Fibroblast of lung (primary cell): ENCODE data around the gene SC5D. TPM values are rescaled to one million over a fixed set of nuclear protein-coding genes. Genes with fewer than 3 reads are reported as not detected.

Source experiments
- DNase-seq, 2 donors: peaks; one replicate each; pipeline versions ENCODE4 v3.0.0 to v3.0.0-alpha.2; 2010; ENCODE audit warnings: low read depth in 2 of 2
- H2AFZ ChIP-seq: 2 replicates; pipeline ENCODE4 v1.5.1; 2012; ENCODE audit warnings: low read length, control low read depth, inconsistent platforms
- H3K27ac ChIP-seq: 2 replicates; pipeline ENCODE4 v1.5.1; 2011; ENCODE audit warnings: low read length, control low read depth; ENCODE audit not compliant: insufficient read depth
- H3K27me3 ChIP-seq: 2 replicates; pipeline ENCODE4 v1.5.1; 2011; ENCODE audit warnings: mild to moderate bottlenecking, low read length; ENCODE audit not compliant: control insufficient read depth, insufficient read depth
- H3K36me3 ChIP-seq: 2 replicates; pipeline ENCODE4 v1.5.1; 2011; ENCODE audit warnings: low read length; ENCODE audit not compliant: control insufficient read depth, insufficient read depth
- H3K4me1 ChIP-seq: 2 replicates; pipeline ENCODE4 v1.5.1; 2011; ENCODE audit warnings: low read length; ENCODE audit not compliant: control insufficient read depth, insufficient read depth; ENCODE audit errors: extremely low read depth
- H3K4me2 ChIP-seq: 2 replicates; pipeline ENCODE4 v1.5.1; 2011; ENCODE audit warnings: low read length, control low read depth; ENCODE audit not compliant: insufficient read depth; ENCODE audit errors: extremely low read depth
- H3K4me3 ChIP-seq, 4 experiments: fragments of 200-600 bp in 1 of 4; sonication (generic) in 1 of 4; replicated peaks in 1 of 4; 2 replicates each; pipeline ENCODE4 v1.5.1; 2011 to 2016; ENCODE audit warnings: low read length in 4 of 4, low read depth in 3 of 4, mild to moderate bottlenecking in 3 of 4, control low read depth in 2 of 4, inconsistent platforms in 1 of 4, mixed read lengths in 1 of 4; ENCODE audit not compliant: insufficient read depth in 1 of 4; ENCODE audit errors: control extremely low read depth in 1 of 4
- H3K79me2 ChIP-seq: 2 replicates; pipeline ENCODE4 v1.5.1; 2012; ENCODE audit warnings: mild to moderate bottlenecking, low read length, inconsistent platforms; ENCODE audit not compliant: control insufficient read depth, insufficient read depth
- H3K9ac ChIP-seq: 2 replicates; pipeline ENCODE4 v1.5.1; 2011; ENCODE audit warnings: mild to moderate bottlenecking, low read length, control low read depth; ENCODE audit not compliant: insufficient read depth
- H3K9me3 ChIP-seq: 2 replicates; pipeline ENCODE4 v1.5.1; 2012; ENCODE audit warnings: low read depth, low read length; ENCODE audit not compliant: control insufficient read depth, insufficient read depth
- H4K20me1 ChIP-seq: 2 replicates; pipeline ENCODE4 v1.5.1; 2011; ENCODE audit warnings: low read length; ENCODE audit not compliant: control insufficient read depth, insufficient read depth; ENCODE audit errors: extremely low read depth
- EZH2 ChIP-seq: IDR thresholded peaks from 2 replicates; pipeline ENCODE4 v1.5.1; 2012; ENCODE audit warnings: low read length, control low read depth, mild to moderate bottlenecking; ENCODE audit errors: missing control alignments
- polyA plus RNA-seq, 2 donors: library from polyadenylated mRNA; depleted of rRNA in 1 of 2; stranded (reverse) in 1 of 2; unstranded in 1 of 2; fragments of >200 nt; gene quantifications; 2 replicates each; pipeline ENCODE4 v1.2.1, GENCODE V29; 2011 to 2012; ENCODE audit warnings: missing spikeins in 1 of 2
- total RNA-seq: library from RNA; depleted of rRNA; stranded (reverse); fragments of >200 nt; gene quantifications from 2 replicates; pipeline ENCODE4 v1.2.1, GENCODE V29; 2014
- TF ChIP-seq, protein P1 (sequence below), 2 donors: IDR thresholded peaks in 1 of 2; conservative IDR thresholded peaks in 1 of 2; 1 replicate in 1 of 2; 2 replicates in 1 of 2; pipeline ENCODE4 v1.5.1; 2011 to 2012; ENCODE audit warnings: low read length in 2 of 2, control low read depth in 1 of 2, inconsistent platforms in 1 of 2, low read depth in 1 of 2, mild to moderate bottlenecking in 1 of 2

SC5D gene
- total and polyA plus RNA-seq, 2 donors (not counting 1 experiment from before 2014, with no cell fraction given), result 102 to 112 TPM

DNA sequence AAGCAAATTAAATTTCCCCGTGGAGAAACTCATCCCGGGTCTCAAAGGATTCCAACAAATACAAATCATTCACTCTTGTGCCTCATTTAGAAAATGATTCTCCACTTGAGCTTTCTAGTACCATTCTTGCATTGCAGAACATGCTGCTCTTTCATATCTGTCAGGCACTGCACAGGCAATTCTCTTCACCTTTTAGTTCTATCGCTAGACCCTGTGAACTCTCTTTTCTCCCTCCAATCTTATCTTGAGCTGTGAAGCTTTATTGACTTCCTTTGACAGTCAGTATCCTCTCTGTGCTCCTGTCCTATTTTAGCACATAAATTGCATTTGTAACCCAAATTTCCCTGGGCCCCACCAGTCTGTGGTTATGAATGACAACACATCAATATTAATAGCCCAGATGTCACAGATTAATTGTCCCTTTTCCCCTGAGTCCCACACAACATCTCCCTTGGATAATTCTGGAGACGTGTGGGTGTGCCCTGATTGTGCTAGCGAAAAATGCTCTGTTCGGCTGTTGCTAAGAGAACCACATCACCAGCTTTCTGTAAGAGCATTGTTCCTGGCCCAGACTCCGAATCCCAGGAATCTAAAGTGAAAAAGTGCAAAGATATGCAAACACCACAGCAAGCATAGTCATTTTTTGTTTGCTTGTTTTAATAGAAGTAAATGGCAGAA, 22.4 kb upstream of the SC5D start:
- no peak for TF ChIP-seq EZH2
- TF ChIP-seq, protein P1, sequence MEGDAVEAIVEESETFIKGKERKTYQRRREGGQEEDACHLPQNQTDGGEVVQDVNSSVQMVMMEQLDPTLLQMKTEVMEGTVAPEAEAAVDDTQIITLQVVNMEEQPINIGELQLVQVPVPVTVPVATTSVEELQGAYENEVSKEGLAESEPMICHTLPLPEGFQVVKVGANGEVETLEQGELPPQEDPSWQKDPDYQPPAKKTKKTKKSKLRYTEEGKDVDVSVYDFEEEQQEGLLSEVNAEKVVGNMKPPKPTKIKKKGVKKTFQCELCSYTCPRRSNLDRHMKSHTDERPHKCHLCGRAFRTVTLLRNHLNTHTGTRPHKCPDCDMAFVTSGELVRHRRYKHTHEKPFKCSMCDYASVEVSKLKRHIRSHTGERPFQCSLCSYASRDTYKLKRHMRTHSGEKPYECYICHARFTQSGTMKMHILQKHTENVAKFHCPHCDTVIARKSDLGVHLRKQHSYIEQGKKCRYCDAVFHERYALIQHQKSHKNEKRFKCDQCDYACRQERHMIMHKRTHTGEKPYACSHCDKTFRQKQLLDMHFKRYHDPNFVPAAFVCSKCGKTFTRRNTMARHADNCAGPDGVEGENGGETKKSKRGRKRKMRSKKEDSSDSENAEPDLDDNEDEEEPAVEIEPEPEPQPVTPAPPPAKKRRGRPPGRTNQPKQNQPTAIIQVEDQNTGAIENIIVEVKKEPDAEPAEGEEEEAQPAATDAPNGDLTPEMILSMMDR (conservative IDR thresholded peaks at IDR 0.05 in 1 of 2, IDR thresholded peaks at IDR 0.05 in 1 of 2; ENCODE audit: low read depth in 1 of 2, low read length in 2 of 2), result no peak
- H3K27me3 ChIP-seq, result peaks cover 2% of the 10 kb centered on the region
- no peak overlapping the region for H3K27ac ChIP-seq
- H3K4me1 ChIP-seq, result no peaks in the 10 kb centered on the region
- no peak for DNase-seq
- H3K36me3 ChIP-seq, result no peaks in the 10 kb centered on the region
- no peaks in the 10 kb centered on the region for H3K79me2 ChIP-seq
- no peaks in the 10 kb centered on the region for H3K9me3 ChIP-seq
- H4K20me1 ChIP-seq, result no peaks in the 10 kb centered on the region
- H3K9ac ChIP-seq, result no peak overlapping the region
- H3K4me2 ChIP-seq, result no peak overlapping the region
- H3K4me3 ChIP-seq, result no peak overlapping the region
- no peak overlapping the region for H2AFZ ChIP-seq

- no peaks in the 10 kb centered on the region for H3K4me1 ChIP-seq
- H3K4me3 ChIP-seq, result no peak overlapping the region
- H3K79me2 ChIP-seq, result no peaks in the 10 kb centered on the region
- no peak overlapping the region for H2AFZ ChIP-seq
- no peaks in the 10 kb centered on the region for H4K20me1 ChIP-seq
- no peaks in the 10 kb centered on the region for H3K9me3 ChIP-seq
- H3K27ac ChIP-seq, result no peak overlapping the region
- no peak for DNase-seq
- H3K27me3 ChIP-seq, result no peaks in the 10 kb centered on the region
- TF ChIP-seq EZH2, result no peak
- TF ChIP-seq, protein P1 (conservative IDR thresholded peaks at IDR 0.05 in 1 of 2, IDR thresholded peaks at IDR 0.05 in 1 of 2; ENCODE audit: low read depth in 1 of 2, low read length in 2 of 2), result no peak
- no peak overlapping the region for H3K9ac ChIP-seq
- no peak overlapping the region for H3K4me2 ChIP-seq
- no peaks in the 10 kb centered on the region for H3K36me3 ChIP-seq
These were observed 18.1 kb upstream of the SC5D start for GRCh38 chr11:121274332-121274991.

DNA sequence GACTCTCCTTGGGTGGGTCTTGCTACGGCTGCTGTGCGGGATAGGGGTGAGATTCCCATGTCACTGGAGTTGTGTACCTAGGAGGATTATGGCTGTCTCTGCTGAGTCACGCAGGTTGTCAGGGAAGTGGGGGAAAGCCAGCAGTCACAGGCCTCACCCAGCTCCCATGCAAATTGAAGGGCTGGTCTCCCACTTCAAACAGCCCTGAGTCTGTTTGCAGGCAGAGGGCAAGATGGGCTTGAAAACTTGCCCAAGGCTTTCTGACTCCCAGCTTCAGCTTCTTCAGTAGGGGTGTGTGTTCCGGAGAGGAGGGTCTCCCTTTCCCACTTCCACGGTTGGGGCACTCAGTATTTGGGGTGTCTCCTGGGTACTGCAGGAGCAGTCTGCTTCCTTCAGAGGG, 10.9 kb upstream of the SC5D start:
- no peaks in the 10 kb centered on the region for H4K20me1 ChIP-seq
- H3K36me3 ChIP-seq, result no peaks in the 10 kb centered on the region
- H3K27me3 ChIP-seq, result peaks cover 22% of the 10 kb centered on the region
- no peak for DNase-seq
- TF ChIP-seq, protein P1 (conservative IDR thresholded peaks at IDR 0.05 in 1 of 2, IDR thresholded peaks at IDR 0.05 in 1 of 2; ENCODE audit: low read depth in 1 of 2, low read length in 2 of 2), result no peak
- TF ChIP-seq EZH2, result no peak
- H3K9ac ChIP-seq, result no peak overlapping the region
- no peak overlapping the region for H3K4me2 ChIP-seq
- H3K4me1 ChIP-seq, result no peaks in the 10 kb centered on the region
- H3K79me2 ChIP-seq, result no peaks in the 10 kb centered on the region
- no peaks in the 10 kb centered on the region for H3K9me3 ChIP-seq
- no peak overlapping the region for H3K27ac ChIP-seq
- no peak overlapping the region for H3K4me3 ChIP-seq
- H2AFZ ChIP-seq, result no peak overlapping the region
